SK-N-SH (cell line): Measurements from ENCODE around the gene ZNF646. TPM values are rescaled to one million over a fixed set of nuclear protein-coding genes. Genes with fewer than 3 reads are reported as not detected.

Experiments
- CTCF ChIA-PET: fragments of 300-600, 350-600 bp; formaldehyde crosslinking; extraction: SDS; loops from one replicate; lab custom pipeline; 2021; lab: Yijun Ruan, JAX
- POLR2A ChIA-PET: fragments of 350-600 bp; sonication (Branson Sonifier 250); formaldehyde crosslinking; extraction: SDS; loops from one replicate; lab custom pipeline; 2020; ENCODE audit warnings: antibody characterized with exemption, inconsistent platforms; lab: Yijun Ruan, JAX
- DNase-seq: peaks from one replicate; pipeline ENCODE4 v3.0.0; 2012
- H2AFZ ChIP-seq: fragments of 200-600 bp; sonication (generic); 2 replicates; pipeline ENCODE4 v1.8.1; 2016; ENCODE audit warnings: antibody characterized with exemption, mild to moderate bottlenecking, low read depth
- H3F3A ChIP-seq: fragments of 200-600 bp; sonication (generic); replicated peaks from 2 replicates; pipeline ENCODE3; 2016; ENCODE audit warnings: antibody characterized with exemption, mild to moderate bottlenecking; ENCODE audit not compliant: insufficient read depth
- H3K27ac ChIP-seq, 2 experiments: fragments of 200-500 bp in 1 of 2; fragments of 200-600 bp in 1 of 2; sonication (Bioruptor generic) in 1 of 2; sonication (generic), shearing (Covaris generic) in 1 of 2; 2 replicates each; pipeline versions ENCODE4 v1.5.1 to v1.6.1; 2014 to 2016; ENCODE audit warnings: low read depth in 2 of 2, inconsistent platforms in 1 of 2, low read length in 1 of 2, mild to moderate bottlenecking in 1 of 2, mixed read lengths in 1 of 2
- H3K27me3 ChIP-seq: fragments of 200-600 bp; sonication (generic), shearing (Covaris generic); 2 replicates; pipeline ENCODE4 v1.6.1; 2016; ENCODE audit warnings: mixed run types; ENCODE audit not compliant: insufficient read depth
- H3K36me3 ChIP-seq, 2 experiments: fragments of 200-500 bp in 1 of 2; fragments of 200-600 bp in 1 of 2; sonication (Bioruptor generic) in 1 of 2; sonication (generic) in 1 of 2; replicated peaks in 1 of 2; 2 replicates each; pipeline versions ENCODE3 to v1.5.1; 2014 to 2016; ENCODE audit warnings: low read length in 1 of 2, mild to moderate bottlenecking in 1 of 2; ENCODE audit not compliant: insufficient read depth in 2 of 2, control insufficient read depth in 1 of 2
- H3K4me1 ChIP-seq, 2 experiments: fragments of 200-500 bp in 1 of 2; fragments of 200-600 bp in 1 of 2; sonication (Bioruptor generic) in 1 of 2; sonication (generic), shearing (Covaris generic) in 1 of 2; 2 replicates each; pipeline versions ENCODE4 v1.5.1 to v1.6.1; 2014 to 2016; ENCODE audit warnings: low read depth in 1 of 2, low read length in 1 of 2, mixed run types in 1 of 2; ENCODE audit not compliant: insufficient read depth in 2 of 2, control insufficient read depth in 1 of 2
- H3K4me2 ChIP-seq: fragments of 200-600 bp; sonication (generic), shearing (Covaris generic); 2 replicates; pipeline ENCODE4 v1.6.1; 2017; ENCODE audit warnings: mixed run types
- H3K4me3 ChIP-seq, 2 experiments: fragments of 200-500 bp in 1 of 2; fragments of 200-600 bp in 1 of 2; sonication (Bioruptor generic) in 1 of 2; sonication (generic), shearing (Covaris generic) in 1 of 2; 2 replicates each; pipeline versions ENCODE4 v1.5.1 to v1.8.1; 2014 to 2016; ENCODE audit warnings: low read depth in 2 of 2, inconsistent platforms in 1 of 2, low read length in 1 of 2, mild to moderate bottlenecking in 1 of 2, mixed read lengths in 1 of 2, moderate library complexity in 1 of 2
- H3K79me2 ChIP-seq: fragments of 200-600 bp; sonication (generic); 2 replicates; pipeline ENCODE4 v1.8.1; 2017; ENCODE audit warnings: mild to moderate bottlenecking; ENCODE audit not compliant: insufficient read depth
- H3K9ac ChIP-seq: fragments of 200-600 bp; sonication (generic); 2 replicates; pipeline ENCODE4 v1.6.1; 2017; ENCODE audit warnings: mixed run types
- H3K9me2 ChIP-seq: fragments of 200-600 bp; sonication (generic); 2 replicates; pipeline ENCODE4 v1.6.1; 2017; ENCODE audit warnings: mixed run types
- H3K9me3 ChIP-seq: fragments of 200-600 bp; sonication (generic); 2 replicates; pipeline ENCODE4 v1.6.1; 2017; ENCODE audit warnings: mixed run types, mild to moderate bottlenecking, moderate library complexity
- H4K20me1 ChIP-seq: fragments of 200-600 bp; sonication (generic); 2 replicates; pipeline ENCODE4 v1.6.1; 2017; ENCODE audit warnings: mild to moderate bottlenecking, mixed run types; ENCODE audit not compliant: insufficient read depth
- CTCF ChIP-seq: fragments of 200-600 bp; sonication (generic); IDR thresholded peaks from 2 replicates; pipeline ENCODE4 v1.6.1; 2017; ENCODE audit warnings: antibody characterized with exemption, mild to moderate bottlenecking, moderate library complexity
- ELF1 ChIP-seq: IDR thresholded peaks from 2 replicates; pipeline ENCODE4 v1.4.0; 2012
- EP300 ChIP-seq, 2 experiments: IDR thresholded peaks; 2 replicates each; pipeline versions ENCODE4 v1.4.0 to v1.6.1; 2012; ENCODE audit warnings: borderline replicate concordance in 1 of 2, low read depth in 1 of 2, low read length in 1 of 2
- EZH2phosphoT487 ChIP-seq: fragments of 200-600 bp; sonication (generic); IDR thresholded peaks from 2 replicates; pipeline ENCODE4 v1.6.1; 2017; ENCODE audit warnings: low read depth, mixed run types, mild to moderate bottlenecking, antibody characterized with exemption, moderate library complexity, borderline replicate concordance
- FOSL2 ChIP-seq: IDR thresholded peaks from 2 replicates; pipeline ENCODE4 v1.4.0; 2012; ENCODE audit warnings: low read depth, mild to moderate bottlenecking, moderate library complexity, borderline replicate concordance
- FOXJ3 ChIP-seq: sonication (generic); formaldehyde crosslinking; IDR thresholded peaks from 2 replicates; pipeline ENCODE4 v1.5.1; 2020; ENCODE audit warnings: mild to moderate bottlenecking, missing genetic modification reagents
- FOXM1 ChIP-seq: IDR thresholded peaks from 2 replicates; pipeline ENCODE4 v1.4.0; 2012; ENCODE audit warnings: low read depth, mild to moderate bottlenecking
- MEF2A ChIP-seq: IDR thresholded peaks from 2 replicates; pipeline ENCODE4 v1.4.0; 2012; ENCODE audit warnings: low read depth, borderline replicate concordance
- NRF1 ChIP-seq: IDR thresholded peaks from 2 replicates; pipeline ENCODE4 v1.6.1; 2012; ENCODE audit warnings: low read depth, mild to moderate bottlenecking, low read length
- POLR2AphosphoS5 ChIP-seq: IDR thresholded peaks from 2 replicates; pipeline ENCODE4 v1.6.1; 2012; ENCODE audit warnings: low read depth, low read length
- RAD21 ChIP-seq: IDR thresholded peaks from 2 replicates; pipeline ENCODE4 v1.6.1; 2012; ENCODE audit warnings: mild to moderate bottlenecking, low read length
- RFX5 ChIP-seq: IDR thresholded peaks from 2 replicates; pipeline ENCODE4 v1.6.1; 2012; ENCODE audit warnings: mild to moderate bottlenecking, improper control_type of control experiment, low read length
- SMC3 ChIP-seq: IDR thresholded peaks from 2 replicates; pipeline ENCODE4 v1.6.1; 2012; ENCODE audit warnings: low read depth, low read length, improper control_type of control experiment
- TCF12 ChIP-seq: IDR thresholded peaks from 2 replicates; pipeline ENCODE4 v1.4.0; 2012
- USF1 ChIP-seq: IDR thresholded peaks from 2 replicates; pipeline ENCODE4 v1.4.0; 2012; ENCODE audit warnings: low read depth, borderline replicate concordance
- WGBS: methylation state at CpG from one replicate; pipeline ENCODE4 v1.1.6; 2017; ENCODE audit warnings: low lambda C conversion rate; 5-methylcytosine and 5-hydroxymethylcytosine counted together
- polyA plus RNA-seq, 3 experiments: library from polyadenylated mRNA; depleted of rRNA; stranded (reverse); fragments of >200 nt; gene quantifications; 2 replicates each; pipeline ENCODE4 v1.2.3, GENCODE V29; 2012
- TF ChIP-seq, protein P1 (sequence below): IDR thresholded peaks from 2 replicates; pipeline ENCODE4; 2012
- TF ChIP-seq, protein P2 (sequence below): IDR thresholded peaks from 2 replicates; pipeline ENCODE4 v1.4.0; 2012; ENCODE audit warnings: low read depth
- TF ChIP-seq, protein P3 (sequence below): fragments of 150-350 bp; IDR thresholded peaks from 2 replicates; pipeline ENCODE4 v1.6.1; 2016; ENCODE audit warnings: mild to moderate bottlenecking, low read depth, low read length

Gene ZNF646
- polyA plus RNA-seq, 1 of the 3 experiments (the other 2 are of a cell fraction), result 3.4 TPM

DNA sequence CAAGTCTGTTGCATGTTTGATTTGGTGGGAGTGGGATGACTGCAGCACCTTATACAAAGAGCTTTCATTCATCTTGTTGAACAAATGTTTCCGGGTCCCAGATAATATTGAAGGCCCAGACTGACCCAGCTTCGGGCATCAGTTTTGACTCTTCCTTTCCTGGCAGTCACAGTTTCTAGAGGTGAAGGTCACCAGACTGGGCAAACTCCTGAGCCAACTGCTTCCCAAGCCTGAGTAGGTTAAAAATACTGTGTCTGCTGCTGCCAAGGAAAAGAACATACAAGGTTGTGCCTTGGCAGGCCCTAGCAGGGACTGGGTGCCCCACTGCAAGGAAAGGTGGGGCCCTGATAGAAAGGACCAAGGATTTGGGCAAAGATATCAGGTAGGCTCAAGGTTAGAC, 38.5 kb downstream of the ZNF646 start:
- ChIA-PET POLR2A (no interaction called here), CTCF (interaction anchor here (1.6 to 2.2 kb wide), 2 partner anchors 21 to 30 kb away, joined by 4 to 9 read pairs; no protein-coding TSS in a partner anchor)
- H3K9me3 ChIP-seq, result no peaks in the 10 kb centered on the region
- H2AFZ ChIP-seq, result no peak overlapping the region
- peaks cover 14% of the 10 kb centered on the region for H3F3A ChIP-seq
- H3K79me2 ChIP-seq, result peaks cover 33% of the 10 kb centered on the region
- DNase-seq, result no peak
- H3K27ac ChIP-seq, result no peak overlapping the region
- H3K9me2 ChIP-seq, result no peaks in the 10 kb centered on the region
- 94% methylated on average over 2 of the region's 2 CpGs for WGBS
- peaks cover 5 to 17% of the 10 kb centered on the region in 2 experiments; a peak in 2 of 4 replicates for H3K4me1 ChIP-seq
- H3K36me3 ChIP-seq, result peaks cover 19 to 36% of the 10 kb centered on the region in 2 experiments
- H4K20me1 ChIP-seq, result no peaks in the 10 kb centered on the region
- H3K4me3 ChIP-seq, result no peak overlapping the region
- no peak overlapping the region for H3K4me2 ChIP-seq
- no peak overlapping the region for H3K9ac ChIP-seq
- TF ChIP-seq MEF2A, result no peak
- no peak for TF ChIP-seq RFX5
- no peak for TF ChIP-seq FOXM1
- TF ChIP-seq FOSL2, result no peak
- no peak for TF ChIP-seq CTCF
- TF ChIP-seq, protein P1, sequence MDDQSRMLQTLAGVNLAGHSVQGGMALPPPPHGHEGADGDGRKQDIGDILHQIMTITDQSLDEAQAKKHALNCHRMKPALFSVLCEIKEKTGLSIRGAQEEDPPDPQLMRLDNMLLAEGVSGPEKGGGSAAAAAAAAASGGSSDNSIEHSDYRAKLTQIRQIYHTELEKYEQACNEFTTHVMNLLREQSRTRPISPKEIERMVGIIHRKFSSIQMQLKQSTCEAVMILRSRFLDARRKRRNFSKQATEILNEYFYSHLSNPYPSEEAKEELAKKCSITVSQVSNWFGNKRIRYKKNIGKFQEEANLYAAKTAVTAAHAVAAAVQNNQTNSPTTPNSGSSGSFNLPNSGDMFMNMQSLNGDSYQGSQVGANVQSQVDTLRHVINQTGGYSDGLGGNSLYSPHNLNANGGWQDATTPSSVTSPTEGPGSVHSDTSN, result no peak
- no peak for TF ChIP-seq EP300 (IDR thresholded peaks at IDR 0.05; ENCODE audit: borderline replicate concordance in 1 of 2, low read depth in 1 of 2, low read length in 1 of 2)
- no peak for TF ChIP-seq NRF1
- no peaks in the 10 kb centered on the region for H3K27me3 ChIP-seq

- H3K4me2 ChIP-seq, result no peak overlapping the region
- no peaks in the 10 kb centered on the region for H3K9me3 ChIP-seq
- H2AFZ ChIP-seq, result no peak overlapping the region
- H3K9ac ChIP-seq, result no peak overlapping the region
- no peak overlapping the region for H3K4me3 ChIP-seq
- DNase-seq, result no peak
- peaks cover 33% of the 10 kb centered on the region for H3K79me2 ChIP-seq
- CTCF ChIA-PET, result interaction anchor here (0.8 to 2.2 kb wide), 2 partner anchors 17 to 29 kb away, joined by 3 to 9 read pairs; no protein-coding TSS in a partner anchor
- POLR2A ChIA-PET, result no interaction called here
- peaks cover 17% of the 10 kb centered on the region for H3F3A ChIP-seq
- H3K27ac ChIP-seq, result no peak overlapping the region
- no peaks in the 10 kb centered on the region for H3K27me3 ChIP-seq
- 90% methylated on average over 5 of the region's 5 CpGs for WGBS
- H4K20me1 ChIP-seq, result peaks cover 4% of the 10 kb centered on the region; the same call in 1 of the 2 replicates
- peaks cover 19 to 36% of the 10 kb centered on the region in 2 experiments for H3K36me3 ChIP-seq
- H3K4me1 ChIP-seq, result peaks cover 7 to 17% of the 10 kb centered on the region in 2 experiments; a peak in 3 of 4 replicates
- no peaks in the 10 kb centered on the region for H3K9me2 ChIP-seq
- TF ChIP-seq, protein P2, sequence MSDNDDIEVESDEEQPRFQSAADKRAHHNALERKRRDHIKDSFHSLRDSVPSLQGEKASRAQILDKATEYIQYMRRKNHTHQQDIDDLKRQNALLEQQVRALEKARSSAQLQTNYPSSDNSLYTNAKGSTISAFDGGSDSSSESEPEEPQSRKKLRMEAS, result no peak
- no peak for TF ChIP-seq SMC3
- no peak for TF ChIP-seq POLR2AphosphoS5
- TF ChIP-seq FOXM1, result no peak
- no peak for TF ChIP-seq RAD21
- TF ChIP-seq TCF12, result no peak
- no peak for TF ChIP-seq FOXJ3
- no peak for TF ChIP-seq USF1
- TF ChIP-seq NRF1, result no peak
- no peak for TF ChIP-seq EP300 (IDR thresholded peaks at IDR 0.05; ENCODE audit: borderline replicate concordance in 1 of 2, low read depth in 1 of 2, low read length in 1 of 2)
- no peak for TF ChIP-seq CTCF
- TF ChIP-seq EZH2phosphoT487, result no peak
- TF ChIP-seq, protein P3, sequence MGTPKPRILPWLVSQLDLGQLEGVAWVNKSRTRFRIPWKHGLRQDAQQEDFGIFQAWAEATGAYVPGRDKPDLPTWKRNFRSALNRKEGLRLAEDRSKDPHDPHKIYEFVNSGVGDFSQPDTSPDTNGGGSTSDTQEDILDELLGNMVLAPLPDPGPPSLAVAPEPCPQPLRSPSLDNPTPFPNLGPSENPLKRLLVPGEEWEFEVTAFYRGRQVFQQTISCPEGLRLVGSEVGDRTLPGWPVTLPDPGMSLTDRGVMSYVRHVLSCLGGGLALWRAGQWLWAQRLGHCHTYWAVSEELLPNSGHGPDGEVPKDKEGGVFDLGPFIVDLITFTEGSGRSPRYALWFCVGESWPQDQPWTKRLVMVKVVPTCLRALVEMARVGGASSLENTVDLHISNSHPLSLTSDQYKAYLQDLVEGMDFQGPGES, result no peak
- no peak for TF ChIP-seq ELF1
These were observed 39.2 kb downstream of the ZNF646 start for GRCh38 chr16:31113121-31114120.
